Sigmoid colon (tissue), 7 donors: Measurements from ENCODE around the gene TM4SF1. TPM values are rescaled to one million over a fixed set of nuclear protein-coding genes. Genes with fewer than 3 reads are reported as not detected.

ENCODE experiments used
- DNase-seq: peaks from one replicate; pipeline ENCODE4 v3.0.0-alpha.2; 2019
- H3K27ac ChIP-seq, 4 donors: fragments of 200-600 bp; sonication (generic); one replicate each; pipeline ENCODE4 v1.5.1; 2016 to 2019; ENCODE audit warnings: mild to moderate bottlenecking in 1 of 4
- H3K27me3 ChIP-seq, 3 donors: fragments of 200-600 bp; sonication (generic); one replicate each; pipeline ENCODE4 v1.5.1; 2019; ENCODE audit warnings: mild to moderate bottlenecking in 1 of 3
- H3K36me3 ChIP-seq, 4 donors: fragments of 200-600 bp; sonication (generic); one replicate each; pipeline ENCODE4 v1.5.1; 2016 to 2019
- H3K4me1 ChIP-seq, 4 donors: fragments of 200-600 bp; sonication (generic); one replicate each; pipeline ENCODE4 v1.5.1; 2017 to 2019
- H3K4me3 ChIP-seq, 4 donors: fragments of 200-600 bp; sonication (generic); one replicate each; pipeline ENCODE4 v1.5.1; 2017 to 2019; ENCODE audit warnings: mild to moderate bottlenecking in 2 of 4, moderate library complexity in 1 of 4
- H3K9me3 ChIP-seq, 4 donors: fragments of 200-600 bp in 3 of 4; sonication (generic) in 3 of 4; one replicate each; pipeline versions ENCODE4 v1.5.1 to v1.6.1; 2013 to 2019
- CTCF ChIP-seq, 4 experiments: fragments of 450-650 bp in 3 of 4; fragments of 200-600 bp in 1 of 4; IDR thresholded peaks; one replicate each; pipeline ENCODE4 v1.5.1; 2016 to 2019; ENCODE audit warnings: antibody characterized with exemption in 4 of 4, mild to moderate bottlenecking in 3 of 4, moderate library complexity in 2 of 4
- EP300 ChIP-seq, 4 donors: sonication (generic); formaldehyde crosslinking; IDR thresholded peaks; one replicate each; pipeline ENCODE4 v1.6.1; 2017; ENCODE audit warnings: antibody characterized with exemption in 4 of 4
- POLR2A ChIP-seq, 2 donors: fragments of 450-650 bp; IDR thresholded peaks; one replicate each; pipeline ENCODE4 v1.6.1; 2016; ENCODE audit warnings: antibody characterized with exemption in 2 of 2, mild to moderate bottlenecking in 2 of 2, moderate library complexity in 2 of 2
- POLR2AphosphoS5 ChIP-seq, 4 donors: sonication (generic); formaldehyde crosslinking; IDR thresholded peaks; one replicate each; pipeline ENCODE4 v1.6.1; 2017; ENCODE audit warnings: antibody characterized with exemption in 4 of 4
- WGBS, 2 donors: extraction: QIAGEN DNeasy Blood & Tissue Kit; methylation state at CpG; one replicate each; pipeline ENCODE4 v1.1.7; 2013; 5-methylcytosine and 5-hydroxymethylcytosine counted together
- intact Hi-C: fragments of 100-400 bp; cut with DNase I; formaldehyde crosslinking; loops from one replicate; pipeline ENCODE4 v1.15.1; 2023
- polyA plus RNA-seq, 3 donors: library from polyadenylated mRNA; stranded (reverse); fragments of 200-250 nt; gene quantifications; one replicate each; pipeline ENCODE4 v1.2.3, GENCODE V29; 2013
- total RNA-seq, 4 donors: library from RNA; depleted of rRNA; stranded (reverse); fragments of >200 nt; gene quantifications; one replicate each; pipeline ENCODE4 v1.1.0, GENCODE V29; 2016
- donor health status: healthy with polysubstance abuse.
- donor health status: Bipolar disorder and iron deficiency.
- donor health status: healthy.

The TM4SF1 gene
- total and polyA plus RNA-seq, 7 donors: 18.0 to 76.2 (median 35.6) TPM

- Histone ChIP-seq H3K9me3 (no peaks in the 10 kb centered on the region), H3K27me3 (no peaks in the 10 kb centered on the region), H3K4me1 (peaks cover 0 to 26% (median 17%) of the 10 kb centered on the region in 4 donors), H3K36me3 (no peaks in the 10 kb centered on the region), H3K27ac (peak overlapping the region in 1 of 4 donors; percentile 48), H3K4me3 (no peak overlapping the region)
- DNase-seq: no peak
- intact Hi-C loops: no loop called here
- TF ChIP-seq POLR2AphosphoS5 (IDR thresholded peaks at IDR 0.05) (no peak), POLR2A (IDR thresholded peaks at IDR 0.05) (no peak), CTCF (IDR thresholded peaks at IDR 0.05) (no peak), EP300 (IDR thresholded peaks at IDR 0.05) (no peak)
- 71 to 82% methylated on average over 2 of the region's 2 CpGs for WGBS, 2 donors
These were observed 4.0 kb downstream of the TM4SF1 start for GRCh38 chr3:149373235-149374125.

- Histone ChIP-seq H3K4me1 (peaks cover 0 to 26% (median 17%) of the 10 kb centered on the region in 4 donors), H3K9me3 (no peaks in the 10 kb centered on the region), H3K27ac (peak overlapping the region in 2 of 4 donors; percentile 48 to 49), H3K27me3 (no peaks in the 10 kb centered on the region), H3K36me3 (no peaks in the 10 kb centered on the region), H3K4me3 (no peak overlapping the region)
- intact Hi-C loops: no loop called here
- no peak for TF ChIP-seq POLR2AphosphoS5 (IDR thresholded peaks at IDR 0.05)
- no peak for TF ChIP-seq CTCF (IDR thresholded peaks at IDR 0.05)
- WGBS, 2 donors: 81% methylated on average over 2 of the region's 2 CpGs
- DNase-seq: no peak
These were observed 5.7 kb downstream of the TM4SF1 start for GRCh38 chr3:149371723-149372114.

GRCh38 chr3:149371001-149371722 lies 6.3 kb downstream of the TM4SF1 start:
- DNase-seq: no peak
- peak overlapping the region in 3 of 4 donors; percentile 39 to 49 (median 48) for H3K27ac ChIP-seq
- intact Hi-C loops: no loop called here
- no peaks in the 10 kb centered on the region for H3K9me3 ChIP-seq
- no peaks in the 10 kb centered on the region for H3K27me3 ChIP-seq
- no peak for TF ChIP-seq CTCF (IDR thresholded peaks at IDR 0.05)
- TF ChIP-seq POLR2AphosphoS5 (IDR thresholded peaks at IDR 0.05): no peak
- no peak for TF ChIP-seq POLR2A (IDR thresholded peaks at IDR 0.05)
- peaks cover 0 to 26% (median 17%) of the 10 kb centered on the region in 4 donors for H3K4me1 ChIP-seq
- no peaks in the 10 kb centered on the region for H3K36me3 ChIP-seq
- no peak overlapping the region for H3K4me3 ChIP-seq
- WGBS, 2 donors: 17 to 37% methylated on average over 7 of the region's 7 CpGs

- peak overlapping the region in 3 of 4 donors; percentile 39 to 49 (median 48) for H3K27ac ChIP-seq
- WGBS, 2 donors: 17 to 52% methylated on average over 3 of the region's 3 CpGs
- peaks cover 0 to 26% (median 17%) of the 10 kb centered on the region in 4 donors for H3K4me1 ChIP-seq
- H3K4me3 ChIP-seq: no peak overlapping the region
- intact Hi-C loops: no loop called here
- H3K9me3 ChIP-seq: no peaks in the 10 kb centered on the region
- no peak for DNase-seq
- H3K27me3 ChIP-seq: no peaks in the 10 kb centered on the region
- H3K36me3 ChIP-seq: no peaks in the 10 kb centered on the region
- TF ChIP-seq EP300 (IDR thresholded peaks at IDR 0.05): no peak
- TF ChIP-seq POLR2AphosphoS5 (IDR thresholded peaks at IDR 0.05): no peak
- no peak for TF ChIP-seq POLR2A (IDR thresholded peaks at IDR 0.05)
These were observed 7.2 kb downstream of the TM4SF1 start for GRCh38 chr3:149369991-149370866.
